Fibroblast of peridontal ligament (primary cell): ENCODE data around the gene RBMS3.
"Not testable (repeated sequence)": the region's sequence is repeated elsewhere in the genome, so short reads cannot be mapped to it uniquely, and the experiment has no call there.

Experiments
- DNase-seq: peaks from one replicate; pipeline ENCODE4 v3.0.0-alpha.2; 2010; ENCODE audit errors: extremely low read depth

Gene RBMS3

DNA sequence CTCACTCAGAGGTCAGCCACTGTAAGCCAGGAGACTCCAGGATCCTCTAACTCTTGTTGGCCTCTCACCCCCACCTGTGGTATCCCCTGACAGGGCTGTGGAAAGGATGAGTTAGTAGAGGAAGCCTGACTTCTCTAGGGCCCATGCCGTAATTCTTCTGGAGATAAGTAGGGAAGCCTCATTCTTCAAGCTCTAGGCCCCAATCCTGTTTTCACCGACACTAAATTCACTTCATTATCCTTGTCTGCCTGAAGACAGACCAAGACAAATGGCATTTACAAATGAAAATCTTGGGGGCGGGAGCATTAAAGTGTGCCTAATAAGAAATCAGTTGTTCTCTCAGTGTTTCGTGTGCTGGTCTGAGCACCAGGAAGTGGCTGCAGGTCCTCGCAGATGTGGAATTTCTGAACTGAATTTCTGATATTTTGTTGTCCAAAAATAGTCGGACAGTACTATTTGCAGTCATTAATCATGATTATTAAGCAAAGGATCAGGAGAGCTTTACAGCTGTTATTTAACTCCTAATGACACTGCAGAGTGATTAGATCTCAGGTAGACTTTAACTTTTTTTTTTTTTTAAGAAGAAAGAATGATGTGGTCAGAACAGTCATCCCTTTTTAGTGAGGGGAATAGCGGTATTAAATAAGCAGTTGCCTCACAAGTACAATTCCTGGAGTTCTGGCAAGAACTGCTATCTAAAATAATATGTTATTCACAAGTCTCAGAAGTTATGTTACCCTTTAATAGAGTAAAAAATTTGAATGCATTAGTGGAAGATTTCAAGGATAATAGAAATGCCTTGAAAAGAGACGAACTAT lies 58.4 kb downstream of the RBMS3 start:
- no peak for DNase-seq

DNA sequence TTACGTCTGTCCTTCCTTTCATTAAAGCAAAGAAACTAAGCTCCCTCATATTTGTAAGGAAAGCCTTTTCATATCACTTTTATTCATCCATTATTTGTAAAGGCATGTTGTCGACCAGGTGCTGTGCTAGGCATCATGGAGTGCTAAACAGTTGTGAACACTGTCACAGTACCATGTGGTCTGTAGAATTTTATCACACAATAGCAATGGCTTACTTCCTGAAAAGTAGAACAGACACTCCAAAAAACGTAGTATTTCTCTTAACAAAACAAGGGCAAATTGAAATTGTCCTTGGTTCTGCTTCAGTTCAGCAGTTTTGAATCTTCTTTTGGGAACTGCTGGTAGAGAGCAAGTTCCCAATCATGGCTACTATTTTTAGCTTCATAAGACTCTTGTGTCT lies 63.3 kb downstream of the RBMS3 start:
- DNase-seq: no peak

DNA sequence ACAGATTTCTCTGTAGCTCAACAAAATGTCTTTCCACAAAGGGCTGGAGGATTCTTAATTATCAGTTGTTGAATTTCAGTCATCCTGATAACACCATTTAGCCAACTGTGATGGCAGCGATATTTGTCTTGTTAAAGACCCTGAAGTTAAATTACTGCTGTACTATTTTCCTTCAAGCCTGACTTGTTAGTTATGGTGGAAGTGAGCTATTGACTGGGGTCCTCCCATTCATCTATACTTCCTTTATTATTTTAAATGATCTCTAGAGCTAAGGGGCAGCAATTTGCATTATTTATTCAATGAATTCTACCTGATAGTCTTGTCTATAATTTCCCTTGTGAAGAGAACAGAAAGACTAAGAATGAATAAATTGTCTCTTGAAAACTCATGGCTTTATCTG lies 64.1 kb downstream of the RBMS3 start:
- no peak for DNase-seq

DNA sequence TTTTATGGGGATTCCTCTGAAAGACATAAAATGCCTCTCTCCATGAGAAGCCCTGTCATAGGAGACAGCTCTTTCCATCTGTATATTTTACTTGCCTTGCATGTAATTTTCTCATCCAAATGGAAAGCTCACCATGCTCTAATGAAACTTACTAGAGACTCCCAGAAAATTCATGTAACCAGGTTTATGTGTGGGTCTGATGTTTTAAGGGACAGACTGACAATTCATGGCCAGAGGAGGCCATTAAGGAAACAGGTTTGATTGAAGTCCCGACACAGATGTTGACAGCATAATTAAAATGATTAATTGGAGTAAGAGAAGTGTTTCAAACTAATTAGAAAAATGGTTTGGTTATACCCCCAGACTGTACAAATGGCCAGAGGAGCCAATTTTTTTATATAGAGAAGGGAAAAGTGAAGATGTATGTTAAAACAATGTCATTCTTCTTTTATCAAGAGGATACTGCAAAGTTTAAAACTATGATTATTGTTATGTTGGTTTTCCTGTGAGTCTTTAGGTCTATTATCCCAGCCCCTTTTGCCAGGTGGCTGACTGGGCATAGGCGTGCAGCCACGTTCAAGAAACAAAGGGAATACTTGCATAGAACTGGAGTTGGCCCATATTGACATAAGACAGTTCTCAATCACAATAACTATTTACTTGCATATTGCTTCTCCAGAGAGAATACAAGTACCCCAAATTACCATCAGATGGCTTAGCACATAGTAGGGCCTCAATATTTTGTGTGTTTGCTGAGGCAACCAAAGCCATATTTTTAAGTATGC lies 64.8 kb downstream of the RBMS3 start:
- DNase-seq: no peak

DNA sequence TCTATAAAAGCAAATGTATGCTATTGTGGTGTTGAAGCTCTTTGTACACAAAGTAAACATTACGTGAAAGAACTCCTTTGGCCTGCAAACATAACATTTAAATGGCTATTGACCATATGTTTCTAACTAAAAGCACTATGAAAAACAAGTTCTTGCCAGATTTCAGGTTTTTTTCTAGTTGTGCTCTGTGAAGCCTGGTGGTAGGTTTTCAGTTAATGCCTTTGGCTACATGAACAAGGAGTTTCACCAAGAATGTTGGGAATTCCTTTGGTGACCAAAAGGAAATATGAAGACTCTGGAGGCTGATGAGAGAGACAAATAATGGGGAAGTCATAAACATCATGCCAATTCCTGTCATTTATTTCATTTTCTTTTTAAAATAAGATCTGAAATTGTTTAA lies 66.0 kb downstream of the RBMS3 start:
- peak; percentile 92 for DNase-seq

DNA sequence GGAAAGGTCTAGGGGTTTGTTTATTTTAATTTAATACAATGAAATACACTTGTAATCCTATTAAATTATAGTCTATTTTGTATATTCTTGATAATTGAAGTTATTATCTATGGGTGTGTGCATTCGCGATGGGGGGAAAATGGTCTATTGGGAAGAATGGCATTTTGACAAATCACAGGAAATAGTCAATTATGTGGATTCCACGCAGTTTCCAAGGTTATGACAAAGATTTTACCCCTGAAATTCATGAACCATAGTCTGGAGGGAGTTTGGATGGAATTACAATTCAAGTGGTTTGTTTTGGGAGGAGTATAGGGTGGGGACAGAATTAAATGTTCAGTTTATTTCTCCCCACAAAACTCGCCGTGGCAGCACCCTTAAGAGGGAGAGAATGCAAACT lies 66.5 kb downstream of the RBMS3 start:
- DNase-seq: peak; percentile 35

DNA sequence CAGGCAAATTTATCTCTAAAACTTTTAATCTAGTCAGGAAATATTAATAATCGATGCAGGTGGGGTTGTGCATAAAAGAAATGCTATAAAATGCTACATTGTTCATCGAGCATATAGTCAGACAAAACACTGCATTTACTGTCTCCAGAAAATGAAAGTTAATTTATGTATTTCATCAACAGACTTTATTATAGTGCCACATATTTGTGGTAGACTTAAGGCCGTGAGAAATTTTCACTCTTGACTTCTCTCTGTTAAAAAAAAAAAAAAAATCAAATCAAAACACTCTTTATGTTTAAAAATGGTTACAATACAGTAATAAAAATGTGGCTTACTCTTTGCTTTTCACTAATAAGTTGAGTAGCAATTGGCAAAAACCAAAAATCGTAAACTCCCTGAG lies 67.4 kb downstream of the RBMS3 start:
- peak; percentile 26 for DNase-seq

DNA sequence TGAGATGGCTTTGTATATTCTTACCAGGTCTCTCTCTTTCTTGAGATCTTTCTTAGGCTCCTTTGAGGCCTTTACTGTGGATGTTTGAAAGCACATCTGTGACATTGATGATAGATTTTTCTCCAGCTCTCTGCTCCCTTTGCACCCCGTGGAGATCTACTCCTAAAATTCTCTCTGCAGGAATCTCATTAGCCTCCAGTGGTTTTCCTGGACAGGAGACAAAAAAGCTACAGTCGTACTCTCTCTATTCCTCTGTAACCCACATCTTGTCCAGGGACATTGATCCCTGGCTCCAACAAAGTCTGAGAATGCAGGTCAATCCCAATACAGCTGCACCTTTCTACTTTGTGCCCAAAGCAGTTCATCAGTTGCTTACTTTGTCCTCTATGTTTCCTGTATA lies 68.2 kb downstream of the RBMS3 start:
- DNase-seq: no peak

DNA sequence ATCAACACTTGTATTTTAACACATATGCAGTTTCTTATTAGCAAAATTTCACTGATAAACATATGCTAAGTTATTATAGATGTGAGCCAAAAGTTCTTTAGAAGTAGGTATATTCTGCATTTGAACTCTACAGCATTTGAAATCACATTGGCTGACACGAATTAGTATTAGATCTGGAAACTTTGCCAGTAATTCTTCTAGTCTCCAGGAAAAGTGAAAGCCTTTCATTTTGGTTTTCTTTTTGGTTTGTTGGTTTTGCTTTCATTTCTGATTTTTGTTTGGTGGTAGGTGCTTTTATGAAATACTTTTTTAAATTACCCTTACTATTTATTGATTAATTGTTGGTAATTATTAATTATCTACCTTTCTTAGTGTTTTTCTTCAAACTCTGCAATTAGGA lies 72.9 kb downstream of the RBMS3 start:
- peak; percentile 40 for DNase-seq

DNA sequence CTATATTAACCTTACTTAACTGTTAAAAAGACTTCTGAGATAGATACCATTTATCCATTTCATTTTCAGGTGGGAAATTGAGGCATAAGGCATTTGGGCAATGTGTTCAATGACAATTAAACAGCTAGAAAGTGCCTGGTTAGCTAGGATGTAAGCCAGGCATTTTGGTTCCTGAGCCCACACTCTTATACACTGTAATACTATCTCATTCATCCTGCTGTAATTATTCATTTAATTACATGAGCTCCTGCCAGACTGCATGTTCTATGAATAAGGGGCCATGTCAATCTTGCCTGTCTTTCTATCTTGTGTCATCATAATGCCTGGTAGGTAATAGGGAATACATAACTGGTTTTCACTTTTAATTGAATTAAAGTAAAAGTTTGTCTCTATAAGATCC lies 74.0 kb downstream of the RBMS3 start:
- DNase-seq: no peak

DNA sequence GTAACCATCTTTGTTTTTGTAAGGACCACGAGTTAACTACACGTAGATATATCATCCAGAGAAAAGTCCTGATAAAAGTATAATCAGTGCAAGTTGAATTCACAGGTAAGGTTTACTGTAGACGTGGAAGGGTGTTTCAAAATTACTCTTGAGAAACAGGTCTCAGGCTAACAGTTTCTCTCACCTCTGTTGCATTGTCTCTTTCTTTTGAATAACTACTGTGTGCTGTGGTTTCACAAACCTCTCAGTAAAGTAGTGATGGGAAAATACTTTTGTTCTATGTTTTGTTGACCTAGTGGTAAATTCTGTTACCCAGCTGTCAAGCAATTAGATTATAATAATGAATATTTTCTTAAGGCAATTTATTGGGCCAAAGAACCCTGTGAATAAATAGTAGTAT lies 75.2 kb downstream of the RBMS3 start:
- DNase-seq: no peak

DNA sequence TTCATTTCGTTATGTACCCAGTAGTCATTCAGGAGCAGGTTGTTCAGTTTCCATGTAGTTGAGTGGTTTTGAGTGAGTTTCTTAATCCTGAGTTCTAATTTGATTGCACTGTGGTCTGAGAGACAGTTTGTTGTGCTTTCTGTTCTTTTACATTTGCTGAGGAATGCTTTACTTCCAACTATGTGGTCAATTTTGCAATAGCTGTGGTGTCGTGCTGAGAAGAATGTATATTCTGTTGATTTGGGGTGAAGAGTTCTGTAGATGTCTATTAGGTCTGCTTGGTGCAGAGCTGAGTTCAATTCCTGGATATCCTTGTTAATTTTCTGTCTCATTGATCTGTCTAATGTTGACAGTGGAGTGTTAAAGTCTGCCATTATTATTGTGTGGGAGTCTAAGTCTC lies 79.4 kb downstream of the RBMS3 start:
- DNase-seq: not testable (repeated sequence)

DNA sequence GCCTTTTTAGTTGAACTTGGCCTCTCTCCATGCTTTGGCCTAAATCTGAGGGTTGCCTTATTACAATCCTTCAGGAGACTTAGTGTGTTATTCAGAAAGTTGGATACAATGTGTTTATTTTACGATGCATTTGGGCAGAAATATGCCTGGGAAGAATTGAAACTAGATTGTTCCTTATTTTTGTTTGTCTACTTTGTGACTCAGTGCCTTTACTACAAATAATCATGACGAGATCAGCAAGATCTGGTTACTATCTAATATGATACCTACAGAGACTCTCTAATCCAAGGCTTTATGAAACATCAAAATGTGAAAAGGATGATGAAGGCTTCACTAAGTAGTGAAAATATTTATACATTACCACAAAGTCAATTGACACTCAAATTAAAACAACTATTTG lies 82.2 kb downstream of the RBMS3 start:
- DNase-seq: peak; percentile 11

DNA sequence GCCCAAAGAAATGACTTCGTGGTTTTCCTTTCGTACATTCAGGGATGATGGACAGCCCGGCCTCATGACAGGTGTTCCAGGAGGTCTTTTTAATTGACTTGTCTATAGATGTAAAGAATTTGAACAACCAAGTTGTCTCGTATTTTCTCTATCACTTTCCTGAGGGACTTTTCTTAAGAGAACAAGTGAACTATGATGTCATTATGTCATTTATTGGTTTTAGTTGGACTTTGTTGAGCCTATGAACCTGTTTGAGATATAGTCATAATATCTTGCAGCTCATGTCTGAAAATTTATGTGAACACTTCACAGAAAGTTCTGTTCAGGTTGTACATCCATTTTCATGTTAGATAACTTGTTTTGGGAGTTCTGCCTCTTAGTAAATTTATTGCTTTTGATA lies 89.2 kb downstream of the RBMS3 start:
- DNase-seq: no peak

DNA sequence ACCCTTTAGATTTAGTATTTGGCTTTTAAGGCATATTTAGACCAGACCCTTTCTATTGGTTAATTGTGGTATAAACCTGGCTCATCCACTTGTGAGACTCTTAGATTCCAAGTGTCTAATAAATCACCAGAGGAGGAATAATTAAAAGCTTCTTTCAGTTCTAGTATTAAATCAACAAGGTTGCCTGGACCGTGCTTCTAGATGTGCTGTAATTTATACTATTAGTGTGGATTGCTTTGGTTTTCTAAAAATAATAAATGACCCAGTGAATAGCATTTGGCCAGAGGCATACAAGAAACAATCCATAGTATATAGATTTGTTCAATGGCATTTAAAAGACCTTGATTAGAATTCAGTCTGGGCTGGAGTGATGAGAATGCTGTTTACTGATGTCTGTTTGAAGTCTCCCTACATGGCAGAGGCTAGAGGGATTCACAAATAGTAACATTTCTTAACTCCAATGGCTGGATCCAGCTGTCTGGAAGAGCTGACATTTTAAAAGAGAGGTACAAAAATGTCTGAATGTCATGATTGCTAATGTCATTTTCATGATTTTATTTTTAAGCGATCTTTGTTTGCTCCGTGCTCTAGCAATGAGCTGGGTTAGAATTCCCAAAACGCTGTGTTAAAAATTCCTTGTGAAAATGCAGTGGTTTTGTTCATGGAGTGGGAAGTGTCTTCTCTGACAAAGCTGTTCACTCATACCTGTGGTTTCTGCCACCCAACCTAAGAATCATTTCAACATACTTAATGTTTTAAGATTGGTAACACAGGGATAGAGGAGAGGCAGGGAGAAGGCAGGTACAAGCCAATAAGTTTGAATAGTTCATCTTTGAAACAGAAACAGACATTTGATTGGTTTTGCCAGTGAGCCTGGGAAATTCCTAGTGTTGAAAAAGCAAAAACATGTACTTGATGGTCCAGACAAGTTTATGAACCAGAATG lies 89.9 kb downstream of the RBMS3 start:
- no peak for DNase-seq

DNA sequence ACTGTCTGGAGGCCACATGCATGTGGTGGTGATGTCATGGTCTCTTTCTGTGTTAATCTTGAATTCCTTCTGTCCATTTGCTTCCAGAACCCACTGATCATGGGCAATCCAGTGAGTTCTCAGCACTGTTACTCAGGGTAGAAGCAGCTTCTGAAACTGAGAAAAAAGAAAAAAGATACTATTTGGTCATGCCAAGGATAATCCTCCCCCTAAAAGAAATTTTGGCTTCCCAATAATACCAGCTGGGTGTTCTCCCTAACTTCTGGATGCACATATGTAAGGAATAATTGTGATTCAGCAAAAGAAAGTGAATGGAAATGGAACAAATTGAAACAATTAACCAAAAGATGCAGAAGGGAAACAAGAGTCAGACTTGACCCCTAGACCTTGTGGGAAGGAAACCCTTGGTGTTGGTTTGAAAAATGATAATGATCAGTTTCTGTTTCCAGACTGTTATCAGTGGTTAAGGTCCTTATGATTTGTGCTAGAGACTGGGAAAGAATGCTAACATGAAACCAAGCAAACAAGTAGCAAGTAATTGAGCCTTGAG lies 92.3 kb downstream of the RBMS3 start:
- peak; percentile 80 for DNase-seq

DNA sequence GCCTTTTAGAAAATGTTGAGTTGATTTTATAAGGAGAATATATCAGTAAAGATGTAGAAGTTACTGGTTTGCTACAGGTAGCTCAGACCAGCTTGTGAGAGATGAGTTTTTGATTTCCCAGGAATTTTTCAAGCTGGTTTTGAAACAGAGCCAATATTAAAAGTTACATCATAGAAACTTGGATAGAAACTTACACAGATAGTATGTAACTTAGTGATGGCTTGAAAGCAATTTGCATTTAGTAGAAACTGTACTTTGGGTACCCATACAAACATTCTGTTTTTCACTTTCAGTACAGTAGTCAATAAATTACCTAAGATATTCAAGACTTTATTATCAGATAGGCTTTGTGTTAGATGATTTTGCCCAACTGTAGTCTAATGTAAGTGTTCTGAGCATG lies 93.4 kb downstream of the RBMS3 start:
- no peak for DNase-seq

DNA sequence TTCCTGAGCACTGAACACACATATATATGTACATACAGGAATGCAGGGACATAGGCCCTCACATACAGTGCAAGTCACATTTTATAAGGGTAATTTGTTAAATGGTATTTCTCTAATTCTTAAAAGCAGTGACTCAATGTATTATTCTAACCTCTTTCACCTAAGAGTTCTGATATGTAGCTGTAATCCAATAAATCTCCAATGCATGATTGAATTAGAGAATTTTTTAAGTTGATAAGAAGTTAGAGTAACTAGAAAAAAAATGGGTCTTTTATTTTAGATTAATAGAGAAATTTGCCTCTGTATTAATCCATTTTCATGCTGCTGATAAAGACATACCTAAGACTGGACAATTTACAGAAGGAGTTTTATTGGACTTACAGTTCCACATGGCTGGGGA lies 98.2 kb downstream of the RBMS3 start:
- DNase-seq: no peak

DNA sequence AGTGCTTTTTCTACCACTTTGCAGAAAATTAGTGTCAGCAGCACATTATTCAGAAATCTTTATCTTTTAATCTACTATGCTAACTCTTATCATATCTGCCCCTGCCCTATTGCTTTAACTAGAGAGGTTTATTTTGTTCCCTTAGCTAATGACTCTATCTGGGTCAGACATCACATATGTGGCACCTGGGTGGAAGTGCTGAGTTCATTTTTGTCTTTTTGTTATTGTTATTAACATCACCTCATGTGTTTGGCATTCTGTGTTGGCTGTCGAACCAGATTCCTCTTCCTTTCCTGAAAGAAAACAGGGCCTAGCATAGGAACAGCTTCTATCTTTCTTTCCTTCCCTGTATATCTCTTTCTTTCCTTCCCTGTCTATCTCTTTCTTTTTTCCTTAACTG lies 100.7 kb downstream of the RBMS3 start:
- no peak for DNase-seq

DNA sequence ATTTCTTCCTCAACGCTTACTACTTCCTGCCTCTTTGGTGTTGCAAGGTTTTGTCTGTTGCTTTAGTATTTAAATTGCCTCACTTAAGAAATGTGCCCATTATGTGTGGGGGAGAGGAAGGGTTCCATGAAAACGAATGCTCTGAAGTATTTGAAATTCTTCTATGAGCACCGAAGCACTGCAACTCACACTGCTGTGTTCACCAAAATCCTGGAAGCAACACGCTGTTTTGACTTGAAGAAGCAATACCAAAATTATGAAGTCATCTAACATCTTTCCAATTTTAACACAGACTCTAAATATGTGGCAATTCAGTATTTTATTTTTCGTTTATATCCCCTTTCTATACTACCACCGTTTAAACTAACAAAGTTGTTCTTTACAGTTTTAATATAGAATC lies 101.5 kb downstream of the RBMS3 start:
- DNase-seq: no peak

DNA sequence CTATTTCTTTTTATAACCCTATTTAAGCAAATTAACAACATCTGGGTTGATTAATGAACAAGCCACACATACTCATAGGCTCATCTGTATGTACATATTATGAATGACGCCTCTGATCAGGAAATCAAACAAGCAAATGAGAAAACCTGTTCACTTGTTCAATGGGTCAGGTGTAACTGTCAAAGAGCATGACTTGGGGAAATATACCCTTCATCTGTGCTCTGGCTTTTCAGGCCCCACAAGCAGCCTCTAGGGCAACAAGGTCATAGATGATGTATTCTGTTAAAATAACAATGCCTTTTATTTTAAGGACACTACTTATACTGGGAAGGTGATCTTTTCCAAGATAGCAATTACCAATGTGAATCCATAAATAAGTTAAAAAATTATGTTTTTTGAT lies 102.0 kb downstream of the RBMS3 start:
- DNase-seq: no peak

DNA sequence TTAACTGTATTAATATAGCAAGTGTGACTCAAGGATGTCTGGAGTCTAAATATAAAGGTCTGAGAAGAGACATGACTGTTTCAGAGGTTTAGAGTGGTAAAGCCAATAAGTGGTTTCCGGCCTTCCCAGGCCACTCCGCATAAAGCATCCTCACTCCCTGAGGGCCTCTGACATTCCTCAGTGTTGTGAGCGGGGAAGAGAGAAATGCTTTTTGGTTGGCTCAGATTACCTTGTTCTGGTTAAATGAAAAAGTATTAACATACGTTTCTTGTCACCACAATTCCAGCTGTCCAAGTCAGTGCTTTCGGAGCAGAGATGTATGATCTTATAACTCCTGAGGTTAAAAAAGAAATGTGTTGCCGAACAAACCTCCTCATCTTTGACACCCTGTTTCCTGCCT lies 103.8 kb downstream of the RBMS3 start:
- DNase-seq: peak; percentile 89
